Inferior parietal cortex (tissue), 1 donor: Measurements from ENCODE around the gene FUT9.
A peak's percentile ranks its signal among the peaks of the same experiment; 100 is the strongest.

ENCODE experiments used
- DNase-seq: peaks from one replicate; pipeline ENCODE4 v3.0.0-alpha.2; 2016; ENCODE audit errors: extremely low spot score

The FUT9 gene

GRCh38 chr6:96015518-96016333, at the start of gene FUT9:
Gene FUT9, plus strand, starts transcription at chr6:96015974. Its CDS starts 187,182 bp downstream, at chr6:96203156.
- DNase-seq, result peak; percentile 76

DNA sequence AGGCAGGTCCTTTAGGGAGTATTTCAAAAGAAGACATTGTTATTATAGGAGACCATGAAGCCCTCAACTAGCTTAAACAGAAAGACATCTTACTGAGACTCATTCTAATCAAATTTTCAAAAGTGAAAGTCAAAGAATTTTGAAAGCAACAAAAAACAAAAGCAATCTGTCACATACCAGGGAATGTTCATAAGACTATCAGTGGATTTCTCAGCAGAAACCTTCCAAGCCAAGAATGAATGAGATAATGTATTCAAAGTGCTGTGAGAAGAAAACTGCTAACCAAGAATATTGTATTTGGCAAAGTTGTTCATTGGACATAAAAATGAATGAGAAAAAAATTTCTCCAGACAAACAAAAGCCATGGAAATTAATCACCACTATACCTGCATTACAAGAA, 48.2 kb upstream of the FUT9 start:
- no peak for DNase-seq

- DNase-seq, result no peak
Observed at GRCh38 chr6:95973976-95974375, 41.8 kb upstream of the FUT9 start.

GRCh38 chr6:95978230-95978629, 37.5 kb upstream of the FUT9 start:
- DNase-seq, result no peak

DNA sequence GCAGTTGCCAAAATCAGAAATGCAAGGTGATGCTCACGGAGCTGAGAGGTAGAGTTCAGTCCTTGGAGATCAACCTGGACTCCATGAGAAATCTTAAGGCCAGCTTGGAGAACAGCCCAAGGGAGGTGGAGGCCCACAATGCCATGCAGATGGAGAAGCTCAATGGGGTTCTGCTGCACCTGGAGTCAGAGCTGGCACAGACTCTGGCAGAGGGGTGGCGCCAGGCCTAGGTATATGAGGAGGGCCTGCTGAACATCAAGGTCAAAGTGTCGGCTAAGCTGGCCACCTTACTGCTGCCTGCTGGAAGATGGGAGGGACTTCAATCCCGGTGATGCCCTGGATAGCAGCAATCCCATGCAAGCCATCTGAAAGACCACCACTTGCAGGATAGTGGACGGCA, 23.9 kb upstream of the FUT9 start:
- DNase-seq, result no peak

DNA sequence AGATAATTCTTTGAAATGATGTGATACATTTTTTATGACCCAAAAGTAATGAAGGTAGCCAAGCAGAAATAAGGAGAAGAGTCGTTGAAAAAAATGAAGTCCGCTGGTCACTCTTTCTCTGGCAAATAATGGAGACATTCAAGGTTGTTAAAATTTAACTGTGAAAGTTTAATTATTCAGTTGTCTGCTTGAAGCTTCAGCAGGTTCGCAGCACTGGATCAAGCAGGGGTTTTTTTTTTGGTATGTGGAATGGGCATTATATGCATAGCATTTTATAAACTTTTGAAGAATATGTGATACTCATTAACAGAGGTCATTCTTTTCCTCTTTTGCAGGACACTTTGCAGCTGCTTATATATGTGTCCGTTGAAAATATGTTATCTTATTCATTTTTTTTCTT, 21.6 kb upstream of the FUT9 start:
- DNase-seq, result no peak

GRCh38 chr6:95998133-95998532, 17.6 kb upstream of the FUT9 start:
- DNase-seq, result no peak

DNA sequence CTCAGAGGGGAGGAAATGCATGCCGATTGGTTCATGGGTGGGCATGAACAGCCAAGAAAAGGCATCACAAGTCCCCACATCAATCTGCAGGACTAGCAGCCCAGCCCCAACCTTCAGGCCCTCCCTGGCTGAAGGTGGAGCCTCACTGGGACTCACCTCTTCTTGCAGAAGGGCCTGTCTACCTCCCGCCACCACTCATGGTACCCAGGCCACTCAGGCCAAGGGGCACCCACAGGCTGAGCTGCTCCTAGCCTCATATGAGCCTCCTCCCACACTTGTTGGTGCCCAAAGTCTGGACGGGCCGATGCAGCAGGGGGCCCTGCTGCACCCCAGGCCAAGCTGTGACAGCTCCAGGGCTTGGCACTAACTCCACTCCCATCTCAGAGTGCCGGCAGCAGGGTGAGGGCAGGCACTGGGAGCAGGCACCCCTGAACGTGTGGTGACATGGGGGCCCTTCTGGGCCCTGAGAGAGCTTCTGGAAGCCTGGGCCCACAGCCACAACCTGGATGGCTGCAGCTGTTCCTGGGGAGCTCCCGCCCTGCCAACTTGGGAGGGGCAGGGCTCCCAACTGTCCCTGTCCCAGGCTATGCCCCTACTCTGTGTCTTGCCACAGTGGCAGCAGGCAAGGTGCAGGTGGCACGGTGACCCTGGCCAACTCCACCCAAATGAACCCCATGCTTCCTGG, 13.7 kb upstream of the FUT9 start:
- DNase-seq, result no peak

- DNase-seq, result no peak
Observed at GRCh38 chr6:96002576-96002910, 13.2 kb upstream of the FUT9 start.

GRCh38 chr6:96002912-96003311, 12.9 kb upstream of the FUT9 start:
- DNase-seq, result no peak

GRCh38 chr6:96007663-96008062, 8.1 kb upstream of the FUT9 start:
- DNase-seq, result no peak

GRCh38 chr6:96013531-96013930, 2.2 kb upstream of the FUT9 start:
- peak; percentile 21 for DNase-seq

DNA sequence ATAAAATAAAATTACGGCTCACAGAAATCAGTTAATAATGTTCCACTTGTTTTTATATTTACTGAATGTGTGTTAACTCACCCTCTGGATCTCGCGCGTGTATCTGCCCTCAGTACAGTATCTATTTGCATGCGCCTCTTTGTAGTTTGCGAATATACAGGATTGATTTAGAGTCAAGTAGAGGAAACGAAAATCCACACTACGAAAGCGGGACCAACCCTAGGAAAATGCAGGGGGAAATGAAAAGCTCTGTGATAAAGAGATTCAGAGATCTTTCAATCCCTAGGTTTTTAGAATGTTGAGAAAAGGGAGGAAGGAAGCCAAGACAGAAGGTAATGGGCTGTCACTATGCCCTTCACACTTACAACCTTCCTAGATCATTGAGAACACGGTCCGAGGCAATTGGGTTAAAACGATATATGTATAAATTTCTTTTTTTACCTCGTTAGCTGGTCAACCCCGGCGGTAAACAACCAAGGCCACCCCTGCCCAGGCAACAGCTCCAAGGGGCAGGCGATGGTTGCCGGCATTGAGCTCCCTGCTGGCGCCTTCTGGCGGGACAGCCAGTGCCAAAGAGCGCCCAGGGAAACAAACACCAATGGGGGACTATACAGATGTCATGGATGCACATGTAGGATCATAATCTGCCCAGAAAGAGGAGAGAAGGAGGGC, 792 bp upstream of the FUT9 start:
- no peak for DNase-seq

DNA sequence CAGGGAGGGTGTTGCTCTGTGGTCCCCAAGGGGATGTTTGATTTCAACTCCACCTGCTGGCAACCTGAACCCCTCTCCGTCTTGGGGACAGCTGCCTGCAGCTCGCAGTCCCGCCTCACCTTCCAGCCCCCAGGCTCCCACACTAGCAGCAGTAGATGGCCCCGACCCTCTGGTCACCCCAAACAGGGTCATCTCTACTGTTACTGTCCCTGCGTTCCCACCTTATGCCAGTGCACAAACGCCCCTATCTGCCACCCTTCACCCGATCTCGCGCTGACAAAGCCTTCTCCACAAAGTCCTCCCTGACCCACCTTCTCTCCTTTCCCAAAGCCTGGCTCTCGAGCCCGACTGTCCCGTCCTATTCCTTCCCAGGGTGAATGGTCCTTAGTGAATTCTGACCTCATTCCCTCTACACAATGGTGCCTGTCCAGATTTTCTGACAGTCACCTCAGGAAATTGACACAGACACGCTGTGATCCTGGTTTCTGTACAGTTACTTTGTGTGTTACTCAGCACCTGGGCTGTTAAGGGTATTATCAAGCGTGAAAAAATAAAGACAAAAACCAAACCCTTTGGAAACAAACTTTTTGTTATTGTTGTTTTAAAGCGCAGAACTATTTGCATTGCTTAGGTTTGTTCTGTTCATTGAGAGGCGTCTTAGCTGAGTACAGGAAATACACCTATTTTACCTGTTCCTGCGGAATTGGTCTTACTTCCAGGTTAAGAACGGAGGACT, 728 bp downstream of the FUT9 start:
- DNase-seq, result no peak

GRCh38 chr6:96017070-96017359, 1.2 kb downstream of the FUT9 start:
- DNase-seq, result no peak

DNA sequence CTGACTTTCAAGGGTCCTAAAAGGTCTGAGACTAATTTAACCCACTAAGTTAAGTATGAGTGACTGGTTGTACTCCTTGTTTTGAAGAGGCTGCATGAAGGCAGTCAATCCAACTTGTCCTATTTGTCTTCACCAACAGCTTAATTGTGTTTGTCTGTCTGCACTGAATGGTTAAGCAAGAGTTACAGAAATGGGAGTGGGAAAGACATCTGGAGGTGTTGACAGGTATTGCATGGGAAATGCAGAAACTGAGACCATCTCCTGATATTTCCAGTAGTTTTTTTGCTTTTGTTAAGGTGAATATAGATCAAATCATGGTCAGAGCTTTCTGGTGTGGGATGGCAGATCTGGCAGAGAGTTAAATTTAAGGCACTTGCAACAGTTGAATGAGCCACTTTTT, 6.5 kb downstream of the FUT9 start:
- DNase-seq, result no peak

GRCh38 chr6:96032661-96033060, 16.9 kb downstream of the FUT9 start:
- no peak for DNase-seq

GRCh38 chr6:96051555-96051954, 35.8 kb downstream of the FUT9 start:
- no peak for DNase-seq

DNA sequence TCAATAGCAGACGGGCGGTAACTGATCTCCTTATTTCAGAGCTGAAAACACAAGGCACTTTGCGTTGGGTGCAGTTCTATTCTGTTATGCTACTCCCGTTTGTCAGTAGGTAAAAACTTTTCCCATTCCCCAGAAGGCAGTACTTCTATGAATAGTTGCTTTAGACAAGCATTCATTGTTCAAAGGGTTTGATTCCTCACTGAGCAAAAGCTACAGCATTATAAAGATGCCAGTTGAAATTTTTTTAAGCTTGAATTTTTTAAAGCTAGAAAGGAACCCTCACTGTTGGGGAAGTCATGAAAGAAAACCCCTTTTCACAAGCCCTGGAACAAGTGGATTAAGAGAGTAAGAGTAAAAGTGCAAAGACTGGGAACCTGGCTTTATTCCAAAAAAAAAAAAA, 42.3 kb downstream of the FUT9 start:
- peak; percentile 53 for DNase-seq

- DNase-seq, result no peak
Observed at GRCh38 chr6:96059586-96059985, 43.8 kb downstream of the FUT9 start.

DNA sequence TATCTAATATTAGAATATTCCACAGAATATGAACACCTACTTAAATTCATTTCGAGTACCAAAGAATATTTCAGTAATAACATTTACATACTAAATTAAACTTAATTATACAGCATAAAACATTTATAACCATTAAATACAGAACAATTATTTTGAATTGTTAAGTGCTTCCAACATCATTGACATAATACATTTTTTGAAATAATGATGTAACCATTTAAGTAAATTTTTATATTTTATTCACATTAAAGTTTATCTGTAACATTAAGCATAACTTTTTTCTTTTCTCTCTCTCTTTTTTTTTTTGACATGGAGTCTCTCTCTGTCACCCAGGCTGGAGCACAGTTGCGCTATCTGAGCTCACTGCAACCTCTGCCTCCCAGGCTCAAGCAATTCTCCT, 44.5 kb downstream of the FUT9 start:
- no peak for DNase-seq

DNA sequence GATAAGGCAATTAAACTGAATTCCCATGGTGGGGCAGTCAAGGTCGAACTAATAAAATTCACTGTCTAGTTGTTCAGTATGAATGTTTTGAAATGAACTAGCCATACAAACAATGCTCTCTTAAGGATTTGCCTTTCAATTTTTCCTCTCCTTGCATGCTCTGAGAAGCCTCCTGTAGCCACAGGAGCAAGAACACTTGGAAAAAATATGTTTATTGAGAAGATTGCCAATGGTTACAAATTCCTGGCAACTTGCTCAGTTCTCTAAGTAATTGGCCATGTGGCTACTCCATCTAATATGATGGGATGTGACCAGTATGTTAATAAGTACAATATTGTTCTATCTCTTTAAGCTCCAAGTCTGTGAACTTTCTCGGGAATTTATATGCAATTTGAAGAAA, 49.4 kb downstream of the FUT9 start:
- no peak for DNase-seq

- no peak for DNase-seq
Observed at GRCh38 chr6:96066376-96066775, 50.6 kb downstream of the FUT9 start.
